NCI-H526 treated with DMSO at 0.1 percent for 48 hours (cell line): ENCODE measurements around the gene ASCC3.
A peak's percentile ranks its signal among the peaks of the same experiment; 100 is the strongest.
"Not testable (repeated sequence)": the region's sequence is repeated elsewhere in the genome, so short reads cannot be mapped to it uniquely, and the experiment has no call there.

Experiments used
- DNase-seq: peaks from one replicate; lab custom pipeline; 2025; lab: John Stamatoyannopoulos, UW

ASCC3 gene

GRCh38 chr6:100880853-100881706, at the start of gene ASCC3:
Gene ASCC3, minus strand, starts transcription at chr6:100881329. Its CDS starts 13,332 bp downstream, at chr6:100867997.
- peak; percentile 90 for DNase-seq

GRCh38 chr6:100925749-100926148, 44.6 kb upstream of the ASCC3 start:
- no peak for DNase-seq

GRCh38 chr6:100924534-100925227, 43.6 kb upstream of the ASCC3 start:
- DNase-seq, result no peak

GRCh38 chr6:100923481-100924165, 42.5 kb upstream of the ASCC3 start:
- no peak for DNase-seq

GRCh38 chr6:100920028-100920605, 39.0 kb upstream of the ASCC3 start:
- DNase-seq, result no peak

- no peak for DNase-seq
Observed at GRCh38 chr6:100918152-100918551, 37.0 kb upstream of the ASCC3 start.

GRCh38 chr6:100915876-100916275, 34.7 kb upstream of the ASCC3 start:
- DNase-seq, result no peak

GRCh38 chr6:100913400-100914276, 32.5 kb upstream of the ASCC3 start:
- DNase-seq, result no peak

GRCh38 chr6:100906325-100906724, 25.2 kb upstream of the ASCC3 start:
- DNase-seq, result no peak

- DNase-seq, result no peak
Observed at GRCh38 chr6:100905067-100905466, 23.9 kb upstream of the ASCC3 start.

GRCh38 chr6:100904316-100904715, 23.2 kb upstream of the ASCC3 start:
- no peak for DNase-seq

GRCh38 chr6:100901582-100901981, 20.5 kb upstream of the ASCC3 start:
- no peak for DNase-seq

- DNase-seq, result no peak
Observed at GRCh38 chr6:100899202-100899601, 18.1 kb upstream of the ASCC3 start.

GRCh38 chr6:100897671-100898070, 16.5 kb upstream of the ASCC3 start:
- no peak for DNase-seq

GRCh38 chr6:100893743-100894142, 12.6 kb upstream of the ASCC3 start:
- no peak for DNase-seq

GRCh38 chr6:100892693-100893092, 11.6 kb upstream of the ASCC3 start:
- no peak for DNase-seq

- DNase-seq, result no peak
Observed at GRCh38 chr6:100892116-100892515, 11.0 kb upstream of the ASCC3 start.

GRCh38 chr6:100891079-100891478, 9.9 kb upstream of the ASCC3 start:
- DNase-seq, result no peak

- DNase-seq, result not testable (repeated sequence)
Observed at GRCh38 chr6:100890646-100891045, 9.5 kb upstream of the ASCC3 start.

- DNase-seq, result no peak
Observed at GRCh38 chr6:100889351-100889750, 8.2 kb upstream of the ASCC3 start.

GRCh38 chr6:100886076-100886475, 4.9 kb upstream of the ASCC3 start:
- no peak for DNase-seq
